ENCODE results near the gene IFT122. TPM values are rescaled to one million over a fixed set of nuclear protein-coding genes. Genes with fewer than 3 reads are reported as not detected.

IFT122 gene
- total RNA-seq, 4 donors from 2014 or later, result 9.5 to 47.6 (median 24.5) TPM

GRCh38 chr3:129441215-129441614 is 1.2 kb downstream of the IFT122 start:
- H3K27me3 ChIP-seq, result no peaks in the 10 kb centered on the region
- H3K4me1 ChIP-seq, result peaks cover 53% of the 10 kb centered on the region
- no peaks in the 10 kb centered on the region for H3K9me3 ChIP-seq
- no peak for DNase-seq (ENCODE audit: low spot score in 2 of 2)
- peak overlapping the region; percentile 61 for H3K4me3 ChIP-seq
- TF ChIP-seq EP300 (IDR thresholded peaks at IDR 0.05) (no peak), POLR2A (IDR thresholded peaks at IDR 0.05) (no peak), CTCF (IDR thresholded peaks at IDR 0.05) (no peak), POLR2AphosphoS5 (IDR thresholded peaks at IDR 0.05) (no peak)
- H3K27ac ChIP-seq, result peak overlapping the region; percentile 95
- H3K36me3 ChIP-seq, result peaks cover 18% of the 10 kb centered on the region
- WGBS, result 22% methylated on average over 9 of the region's 9 CpGs

GRCh38 chr3:129441782-129442181 is 1.8 kb downstream of the IFT122 start:
- Histone ChIP-seq H3K9me3 (no peaks in the 10 kb centered on the region), H3K36me3 (peaks cover 12% of the 10 kb centered on the region), H3K27me3 (no peaks in the 10 kb centered on the region), H3K4me1 (peaks cover 49% of the 10 kb centered on the region), H3K4me3 (peak overlapping the region; percentile 61), H3K27ac (peak overlapping the region; percentile 95)
- TF ChIP-seq POLR2A (IDR thresholded peaks at IDR 0.05) (no peak), CTCF (IDR thresholded peaks at IDR 0.05) (no peak), POLR2AphosphoS5 (IDR thresholded peaks at IDR 0.05) (no peak), EP300 (IDR thresholded peaks at IDR 0.05) (no peak)
- WGBS, result 13% methylated on average over 4 of the region's 4 CpGs
- DNase-seq (ENCODE audit: low spot score in 2 of 2), result no peak

- 58% methylated on average over 2 of the region's 2 CpGs for WGBS
- H3K27ac ChIP-seq, result peak overlapping the region; percentile 95
- peaks cover 49% of the 10 kb centered on the region for H3K4me1 ChIP-seq
- TF ChIP-seq EP300 (IDR thresholded peaks at IDR 0.05) (no peak), POLR2A (IDR thresholded peaks at IDR 0.05) (no peak), CTCF (IDR thresholded peaks at IDR 0.05) (no peak), POLR2AphosphoS5 (IDR thresholded peaks at IDR 0.05) (no peak)
- H3K4me3 ChIP-seq, result no peak overlapping the region
- H3K27me3 ChIP-seq, result no peaks in the 10 kb centered on the region
- DNase-seq (ENCODE audit: low spot score in 2 of 2), result no peak
- H3K36me3 ChIP-seq, result peaks cover 5% of the 10 kb centered on the region
- no peaks in the 10 kb centered on the region for H3K9me3 ChIP-seq
Measured at GRCh38 chr3:129442486-129442885, 2.5 kb downstream of the IFT122 start.

GRCh38 chr3:129442947-129443346 is 2.9 kb downstream of the IFT122 start:
- no peaks in the 10 kb centered on the region for H3K27me3 ChIP-seq
- H3K4me3 ChIP-seq, result no peak overlapping the region
- TF ChIP-seq CTCF (IDR thresholded peaks at IDR 0.05), result no peak
- TF ChIP-seq POLR2AphosphoS5 (IDR thresholded peaks at IDR 0.05), result no peak
- no peak for TF ChIP-seq EP300 (IDR thresholded peaks at IDR 0.05)
- no peak for TF ChIP-seq POLR2A (IDR thresholded peaks at IDR 0.05)
- H3K9me3 ChIP-seq, result no peaks in the 10 kb centered on the region
- H3K27ac ChIP-seq, result peak overlapping the region; percentile 95
- H3K4me1 ChIP-seq, result peaks cover 47% of the 10 kb centered on the region
- peaks cover under 1% of the 10 kb centered on the region for H3K36me3 ChIP-seq
- DNase-seq (ENCODE audit: low spot score in 2 of 2), result no peak

GRCh38 chr3:129445471-129445870 is 5.4 kb downstream of the IFT122 start:
- DNase-seq (ENCODE audit: low spot score in 2 of 2), result no peak
- Histone ChIP-seq H3K27me3 (no peaks in the 10 kb centered on the region), H3K9me3 (no peaks in the 10 kb centered on the region), H3K36me3 (no peaks in the 10 kb centered on the region), H3K27ac (no peak overlapping the region), H3K4me1 (peaks cover 33% of the 10 kb centered on the region), H3K4me3 (no peak overlapping the region)
- WGBS, result 61% methylated on average over 3 of the region's 3 CpGs
- no peak for TF ChIP-seq CTCF (IDR thresholded peaks at IDR 0.05)
- TF ChIP-seq POLR2A (IDR thresholded peaks at IDR 0.05), result no peak
- TF ChIP-seq EP300 (IDR thresholded peaks at IDR 0.05), result no peak
- no peak for TF ChIP-seq POLR2AphosphoS5 (IDR thresholded peaks at IDR 0.05)
